Measurements from ENCODE around the gene RPL39L. TPM values are rescaled to one million over a fixed set of nuclear protein-coding genes. Genes with fewer than 3 reads are reported as not detected.

RPL39L gene
- 24.2 and 33.6 TPM in 2 replicates for total RNA-seq

DNA sequence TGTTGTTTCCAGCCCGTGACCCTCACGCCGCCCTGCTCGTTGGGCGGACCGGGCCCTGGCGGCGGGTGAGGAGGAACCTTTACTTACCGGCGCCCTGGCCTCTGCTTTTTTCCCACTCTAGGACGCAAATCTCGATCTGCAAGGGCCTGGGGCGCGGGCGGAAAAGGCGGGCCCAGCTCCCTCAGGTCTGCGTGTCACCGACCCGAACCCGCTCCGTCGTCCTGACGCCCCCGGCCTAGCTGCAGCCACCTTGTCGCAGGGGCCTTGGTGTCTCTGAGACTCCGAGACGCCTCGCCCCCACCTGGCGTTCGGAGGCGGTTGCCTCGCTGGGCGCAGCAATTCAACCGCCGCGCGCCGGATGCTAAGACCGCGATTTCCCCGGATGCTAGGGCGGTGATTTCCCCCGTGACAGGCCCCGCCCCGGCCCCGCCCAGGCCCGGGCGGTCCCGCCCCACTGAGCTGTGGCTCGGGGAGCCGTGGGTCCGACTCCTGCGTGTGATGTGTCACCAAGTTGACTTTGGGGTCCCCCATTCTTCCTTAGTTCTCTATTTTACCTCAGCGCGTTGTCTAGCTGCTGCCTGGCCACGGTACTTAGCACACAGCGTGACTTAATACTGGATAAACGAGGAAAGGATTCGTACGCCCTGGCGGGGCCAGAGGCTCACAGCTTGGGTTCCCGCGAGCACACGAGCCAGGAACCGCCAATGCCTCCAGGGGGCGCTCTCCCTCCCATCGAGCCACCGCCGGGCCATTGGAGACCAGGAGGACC lies at the start of gene RPL39L:
RPL39L (minus strand) TSS at position 371 of the 769 bp plus-strand sequence. CDS start 18,196 bp downstream, outside the sequence.

Other genes starting within 250 kb of the RPL39L start
- 40.9 and 63.4 TPM in 2 replicates for gene ST6GAL1, start 209.0 kb downstream of the RPL39L start, total RNA-seq
- gene RTP1, start 58.0 kb upstream of the RPL39L start, total RNA-seq: not detected in 2 replicates
- gene MASP1, start 152.2 kb upstream of the RPL39L start, total RNA-seq: under 0.01 and 6.6 TPM in 2 replicates
- 0.18 and 0.19 TPM in 2 replicates for gene RTP4, start 228.9 kb upstream of the RPL39L start, total RNA-seq

Measured in endothelial cell of coronary artery (primary cell).